Smooth muscle cell (in vitro differentiated cells): ENCODE data around the gene NOPCHAP1. TPM values are rescaled to one million over a fixed set of nuclear protein-coding genes. Genes with fewer than 3 reads are reported as not detected.

Experiments used
- DNase-seq: peaks from one replicate; lab custom pipeline; 2025; ENCODE audit not compliant: unreplicated experiment; lab: John Stamatoyannopoulos, UW
- H2AFZ ChIP-seq: fragments of 200-600 bp; sonication (generic); 2 replicates; pipeline ENCODE4 v1.6.0; 2016; ENCODE audit warnings: antibody characterized with exemption, low read depth, mild to moderate bottlenecking
- H3F3A ChIP-seq: fragments of 200-600 bp; sonication (generic); 2 replicates; pipeline ENCODE4 v1.6.0; 2017; ENCODE audit warnings: antibody characterized with exemption, low read depth
- H3K27ac ChIP-seq: fragments of 200-600 bp; sonication (generic); 2 replicates; pipeline ENCODE4 v1.5.1; 2016; ENCODE audit warnings: low read depth, mild to moderate bottlenecking
- H3K27me3 ChIP-seq: fragments of 200-600 bp; sonication (generic); 2 replicates; pipeline ENCODE4 v1.6.1; 2016; ENCODE audit warnings: low read depth, mild to moderate bottlenecking
- H3K36me3 ChIP-seq: fragments of 200-600 bp; sonication (generic); 2 replicates; pipeline ENCODE4 v1.5.1; 2016; ENCODE audit warnings: low read depth
- H3K4me1 ChIP-seq: fragments of 200-600 bp; sonication (generic); 2 replicates; pipeline ENCODE4 v1.5.1; 2016; ENCODE audit warnings: low read depth
- H3K4me2 ChIP-seq: fragments of 200-600 bp; sonication (generic); 2 replicates; pipeline ENCODE4 v1.6.0; 2016; ENCODE audit warnings: mild to moderate bottlenecking
- H3K4me3 ChIP-seq: fragments of 200-600 bp; sonication (generic); 2 replicates; pipeline ENCODE4 v1.5.1; 2016; ENCODE audit warnings: mild to moderate bottlenecking
- H3K79me2 ChIP-seq: fragments of 200-600 bp; sonication (generic); 2 replicates; pipeline ENCODE4 v1.6.0; 2016; ENCODE audit warnings: low read depth, mild to moderate bottlenecking
- H3K9ac ChIP-seq: fragments of 200-600 bp; sonication (generic); 2 replicates; pipeline ENCODE4 v1.6.0; 2016; ENCODE audit warnings: low read depth
- H3K9me3 ChIP-seq: fragments of 200-600 bp; sonication (generic); replicated peaks from 2 replicates; pipeline ENCODE4 v1.5.1; 2016; ENCODE audit warnings: low read depth
- H4K20me1 ChIP-seq: fragments of 200-600 bp; sonication (generic); 2 replicates; pipeline ENCODE4 v1.6.0; 2016; ENCODE audit warnings: low read depth
- WGBS: methylation state at CpG from one replicate; pipeline ENCODE4 v1.1.7; 2016; ENCODE audit warnings: low lambda C conversion rate; 5-methylcytosine and 5-hydroxymethylcytosine counted together
- polyA plus RNA-seq: library from polyadenylated mRNA; unstranded; fragments of >200 nt; fragmentation: Nextera tagmentation; extraction: Ambion mirVana; gene quantifications from 2 replicates; pipeline ENCODE4 v1.2.1, GENCODE V29; 2016
- total RNA-seq: library from RNA; depleted of rRNA; stranded (reverse); fragments of >200 nt; gene quantifications from 2 replicates; pipeline ENCODE4 v1.2.3, GENCODE V29; 2014
- TF ChIP-seq, protein P1 (sequence below): fragments of 200-600 bp; sonication (generic); IDR thresholded peaks from 2 replicates; pipeline ENCODE4 v1.5.1; 2017; ENCODE audit warnings: borderline replicate concordance, mild to moderate bottlenecking, antibody characterized with exemption; ENCODE audit not compliant: insufficient read depth, poor library complexity, severe bottlenecking

Gene NOPCHAP1
- total and polyA plus RNA-seq, 2 experiments from 2014 or later = 8.1 to 17.4 TPM

GRCh38 chr12:105020241-105020962 lies 34.3 kb downstream of the NOPCHAP1 start:
- no peak for DNase-seq
- Histone ChIP-seq H3K4me2 (no peak overlapping the region), H3K4me3 (no peak overlapping the region), H3F3A (no peaks in the 10 kb centered on the region), H3K79me2 (no peaks in the 10 kb centered on the region), H3K36me3 (no peaks in the 10 kb centered on the region), H2AFZ (no peak overlapping the region), H3K9ac (no peak overlapping the region), H3K27ac (no peak overlapping the region), H3K4me1 (no peaks in the 10 kb centered on the region), H4K20me1 (no peaks in the 10 kb centered on the region), H3K9me3 (no peaks in the 10 kb centered on the region), H3K27me3 (no peaks in the 10 kb centered on the region)
- TF ChIP-seq, protein P1, sequence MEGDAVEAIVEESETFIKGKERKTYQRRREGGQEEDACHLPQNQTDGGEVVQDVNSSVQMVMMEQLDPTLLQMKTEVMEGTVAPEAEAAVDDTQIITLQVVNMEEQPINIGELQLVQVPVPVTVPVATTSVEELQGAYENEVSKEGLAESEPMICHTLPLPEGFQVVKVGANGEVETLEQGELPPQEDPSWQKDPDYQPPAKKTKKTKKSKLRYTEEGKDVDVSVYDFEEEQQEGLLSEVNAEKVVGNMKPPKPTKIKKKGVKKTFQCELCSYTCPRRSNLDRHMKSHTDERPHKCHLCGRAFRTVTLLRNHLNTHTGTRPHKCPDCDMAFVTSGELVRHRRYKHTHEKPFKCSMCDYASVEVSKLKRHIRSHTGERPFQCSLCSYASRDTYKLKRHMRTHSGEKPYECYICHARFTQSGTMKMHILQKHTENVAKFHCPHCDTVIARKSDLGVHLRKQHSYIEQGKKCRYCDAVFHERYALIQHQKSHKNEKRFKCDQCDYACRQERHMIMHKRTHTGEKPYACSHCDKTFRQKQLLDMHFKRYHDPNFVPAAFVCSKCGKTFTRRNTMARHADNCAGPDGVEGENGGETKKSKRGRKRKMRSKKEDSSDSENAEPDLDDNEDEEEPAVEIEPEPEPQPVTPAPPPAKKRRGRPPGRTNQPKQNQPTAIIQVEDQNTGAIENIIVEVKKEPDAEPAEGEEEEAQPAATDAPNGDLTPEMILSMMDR = no peak
- WGBS = 72% methylated on average over 3 of the region's 3 CpGs

GRCh38 chr12:105024928-105025327 lies 38.8 kb downstream of the NOPCHAP1 start:
- H3F3A ChIP-seq = no peaks in the 10 kb centered on the region
- H2AFZ ChIP-seq = no peak overlapping the region
- H3K27ac ChIP-seq = no peak overlapping the region
- H3K79me2 ChIP-seq = no peaks in the 10 kb centered on the region
- H3K9me3 ChIP-seq = no peaks in the 10 kb centered on the region
- TF ChIP-seq, protein P1 = no peak
- 82% methylated on average over 2 of the region's 2 CpGs for WGBS
- no peaks in the 10 kb centered on the region for H3K4me1 ChIP-seq
- DNase-seq = no peak
- H3K4me2 ChIP-seq = no peak overlapping the region
- no peak overlapping the region for H3K4me3 ChIP-seq
- no peaks in the 10 kb centered on the region for H3K27me3 ChIP-seq
- peaks cover 10% of the 10 kb centered on the region for H3K36me3 ChIP-seq
- H3K9ac ChIP-seq = no peak overlapping the region
- H4K20me1 ChIP-seq = no peaks in the 10 kb centered on the region

DNA sequence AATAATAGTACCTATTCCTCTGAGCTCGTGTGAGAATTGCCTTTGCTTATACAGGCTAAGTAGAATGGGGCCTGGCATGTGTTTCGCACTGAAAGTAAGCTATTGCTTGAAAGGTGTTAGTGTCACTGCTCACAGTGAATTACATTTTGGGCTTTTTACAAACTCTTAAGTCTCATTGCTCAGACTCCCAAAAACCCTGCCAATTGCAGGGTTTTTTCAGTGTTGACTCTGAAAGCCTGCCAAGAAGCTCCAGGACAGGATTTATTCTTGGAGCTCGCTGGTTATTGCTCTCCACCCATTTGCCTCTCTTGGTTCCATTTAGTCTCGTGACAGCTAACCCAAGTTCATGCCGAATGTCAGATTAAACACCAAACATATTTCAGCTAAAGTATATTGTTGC lies 39.8 kb downstream of the NOPCHAP1 start:
- DNase-seq = no peak
- Histone ChIP-seq H3K4me3 (no peak overlapping the region), H3K4me1 (no peaks in the 10 kb centered on the region), H3K27ac (no peak overlapping the region), H3K27me3 (no peaks in the 10 kb centered on the region), H4K20me1 (no peaks in the 10 kb centered on the region), H3K9me3 (no peaks in the 10 kb centered on the region), H3K4me2 (no peak overlapping the region), H3F3A (no peaks in the 10 kb centered on the region), H2AFZ (no peak overlapping the region), H3K79me2 (no peaks in the 10 kb centered on the region), H3K36me3 (peaks cover 20% of the 10 kb centered on the region), H3K9ac (no peak overlapping the region)
- TF ChIP-seq, protein P1 = no peak
- whole genome bisulfite sequencing = 93% methylated on average over 5 of the region's 5 CpGs

DNA sequence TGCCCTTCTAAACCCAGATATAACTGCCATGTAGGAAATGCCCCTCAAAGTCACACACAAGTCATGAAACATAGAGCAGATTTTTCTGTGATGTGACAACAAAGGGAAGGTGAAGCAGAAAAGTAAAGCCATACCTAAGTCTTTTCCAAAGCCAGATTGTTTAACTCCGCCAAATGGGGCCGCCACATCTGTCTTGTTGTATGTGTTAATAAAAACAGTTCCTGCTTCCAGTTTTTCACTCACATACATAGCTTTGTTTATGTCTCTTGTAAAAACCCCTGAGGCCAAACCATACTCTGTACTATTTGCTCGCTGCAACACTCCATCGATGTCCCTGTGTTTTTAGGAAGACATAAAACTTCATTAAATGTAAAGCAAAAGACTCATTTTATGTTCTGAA lies 40.3 kb downstream of the NOPCHAP1 start:
- TF ChIP-seq, protein P1 = no peak
- no peaks in the 10 kb centered on the region for H3K9me3 ChIP-seq
- H3K79me2 ChIP-seq = no peaks in the 10 kb centered on the region
- no peak overlapping the region for H3K4me2 ChIP-seq
- no peaks in the 10 kb centered on the region for H3K4me1 ChIP-seq
- H2AFZ ChIP-seq = no peak overlapping the region
- H3K27ac ChIP-seq = no peak overlapping the region
- H4K20me1 ChIP-seq = no peaks in the 10 kb centered on the region
- 92% methylated on average over 4 of the region's 4 CpGs for WGBS
- DNase-seq = no peak
- no peaks in the 10 kb centered on the region for H3K27me3 ChIP-seq
- peaks cover 25% of the 10 kb centered on the region for H3K36me3 ChIP-seq
- H3K9ac ChIP-seq = no peak overlapping the region
- no peak overlapping the region for H3K4me3 ChIP-seq
- H3F3A ChIP-seq = no peaks in the 10 kb centered on the region
